Spleen (tissue), 7 donors: ENCODE measurements around the gene GRIN2D.

Experiments
- CTCF ChIP-seq, 11 experiments: fragments of 200-600 bp in 7 of 11; fragments of 450-650 bp in 4 of 11; sonication (generic) in 4 of 11; IDR thresholded peaks in 8 of 11; conservative IDR thresholded peaks in 3 of 11; 1 replicate in 7 of 11; 2 replicates in 4 of 11; pipeline versions ENCODE4 v1.4.0 to v1.8.0; 2016 to 2021; ENCODE audit warnings: antibody characterized with exemption in 11 of 11, inconsistent platforms in 4 of 11, mild to moderate bottlenecking in 1 of 11
- POLR2AphosphoS5 ChIP-seq, 3 donors: sonication (generic); formaldehyde crosslinking; IDR thresholded peaks; one replicate each; pipeline ENCODE4 v1.5.1; 2017; ENCODE audit warnings: antibody characterized with exemption in 3 of 3
- donor health status: DM: no; HTN: no; CAD: no; lungs with moderate emphysema.
- donor health status: DM: no; HTN: no; CAD: no.
- donor health status: DM: no; HTN: no; CAD: no.

DNA sequence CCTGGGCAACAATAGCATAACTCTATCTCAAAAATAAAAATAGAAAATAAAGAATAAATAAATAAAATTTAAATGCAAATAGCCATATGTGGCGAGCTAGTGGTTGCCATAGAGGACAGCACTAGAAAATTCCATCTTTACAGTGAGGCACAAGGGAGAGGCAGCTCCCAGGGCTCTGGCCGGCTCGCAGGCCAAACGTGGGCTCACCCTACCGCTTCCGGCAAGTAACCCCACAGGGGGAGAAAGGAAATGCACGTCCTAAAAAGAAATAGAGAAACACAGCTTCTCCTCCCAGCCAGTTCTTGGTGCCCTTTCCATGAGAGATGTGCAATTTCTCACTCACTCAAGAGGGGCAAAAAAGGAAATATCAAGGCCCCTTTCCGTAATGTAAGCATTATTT lies 39.9 kb downstream of the GRIN2D start:
- TF ChIP-seq CTCF (IDR thresholded peaks at IDR 0.05 in 8 of 11, conservative IDR thresholded peaks at IDR 0.05 in 3 of 11) = no peak
- no peak for TF ChIP-seq POLR2AphosphoS5 (IDR thresholded peaks at IDR 0.05)
